Astrocyte of the spinal cord (primary cell): Measurements from ENCODE around the gene PCDH1.

Experiments used
- DNase-seq: peaks from one replicate; pipeline ENCODE4 v3.0.0; 2011; ENCODE audit warnings: low read depth, low spot score
- H3K4me3 ChIP-seq: 2 replicates; pipeline ENCODE4 v1.5.1; 2011; ENCODE audit warnings: low read depth, mild to moderate bottlenecking, low read length, moderate library complexity
- CTCF ChIP-seq: IDR thresholded peaks from 2 replicates; pipeline ENCODE4 v1.5.1; 2012; ENCODE audit warnings: low read depth, mild to moderate bottlenecking, low read length, inconsistent platforms
- in situ Hi-C: cut with HindIII; loops from 2 replicates; pipeline ENCODE4 v1.10.0; 2017; ENCODE audit warnings: low sequenced_read_pairs

PCDH1 gene

GRCh38 chr5:141843156-141843927 is 34.9 kb downstream of the PCDH1 start:
- no peak for TF ChIP-seq CTCF
- no peak for DNase-seq
- in situ Hi-C loops, result no loop called here
- H3K4me3 ChIP-seq, result no peak overlapping the region

DNA sequence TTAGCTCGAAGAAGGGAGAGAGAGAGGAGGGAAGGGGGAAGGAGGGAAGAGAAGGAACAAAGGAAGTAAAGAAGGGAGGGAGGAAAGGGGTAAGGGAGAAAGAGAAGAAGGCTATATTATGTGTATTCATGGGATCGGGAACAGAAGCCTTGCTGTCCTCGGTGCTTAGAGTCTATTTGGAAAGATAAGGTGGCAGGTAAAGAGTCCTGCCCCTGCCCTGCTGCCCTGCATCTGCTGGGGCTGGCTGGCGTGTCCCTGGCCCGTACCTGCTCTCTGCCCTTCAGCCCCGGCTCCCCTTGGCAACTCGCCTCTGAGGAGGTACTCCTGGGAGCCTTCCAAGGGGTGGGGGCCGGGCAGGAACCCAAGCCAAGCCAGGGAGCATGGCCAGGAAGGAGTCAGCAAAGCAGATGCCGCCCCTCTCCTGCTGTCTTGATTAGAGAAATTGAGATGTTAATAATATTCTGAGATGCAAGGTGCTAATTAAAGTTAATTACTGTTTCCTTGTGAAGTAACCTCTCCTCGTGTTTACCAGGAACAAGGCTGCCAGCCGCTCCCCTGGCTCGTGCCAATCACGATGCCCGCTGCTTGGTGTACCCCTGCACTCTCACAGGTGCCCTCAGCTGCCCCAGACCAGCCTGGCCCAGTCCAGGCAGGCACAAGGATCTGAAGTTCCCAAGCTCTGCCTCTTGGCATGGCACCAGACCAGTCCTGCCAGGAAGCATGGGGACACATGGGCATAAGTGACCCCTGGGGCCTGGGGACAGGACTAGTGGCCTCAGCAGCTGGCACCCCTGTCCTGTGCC is 36.6 kb downstream of the PCDH1 start:
- DNase-seq, result no peak
- no peak for TF ChIP-seq CTCF
- in situ Hi-C loops, result no loop called here
- H3K4me3 ChIP-seq, result no peak overlapping the region

DNA sequence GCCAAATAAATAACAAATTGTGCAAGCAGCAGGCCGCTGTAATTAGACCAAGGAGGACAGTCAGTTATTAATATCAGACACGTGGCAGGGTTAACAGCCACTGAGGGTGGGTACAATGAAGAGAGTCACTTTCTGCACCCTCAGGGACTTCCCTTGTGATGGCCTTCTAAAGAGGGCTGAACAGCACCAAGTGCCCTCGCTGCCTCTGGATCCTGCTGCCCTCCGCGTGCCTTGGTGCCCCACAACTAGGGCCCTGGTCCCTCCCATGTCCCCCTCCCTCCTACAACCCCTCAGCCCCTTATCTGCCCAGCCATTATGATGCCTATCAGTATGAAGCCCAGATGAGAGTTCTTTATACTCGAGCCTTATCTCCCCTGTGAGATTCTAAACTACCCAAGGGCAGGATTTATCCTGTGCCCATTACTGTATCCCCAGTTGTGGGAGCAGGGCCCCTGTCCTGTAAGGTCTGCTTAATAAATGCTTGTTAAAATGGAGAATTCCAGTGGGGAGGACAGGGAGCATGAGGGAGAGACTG is 37.3 kb downstream of the PCDH1 start:
- in situ Hi-C loops, result no loop called here
- no peak overlapping the region for H3K4me3 ChIP-seq
- DNase-seq, result no peak
- TF ChIP-seq CTCF, result no peak

- TF ChIP-seq CTCF, result no peak
- in situ Hi-C loops, result no loop called here
These were observed 37.9 kb downstream of the PCDH1 start for GRCh38 chr5:141840280-141840812.

DNA sequence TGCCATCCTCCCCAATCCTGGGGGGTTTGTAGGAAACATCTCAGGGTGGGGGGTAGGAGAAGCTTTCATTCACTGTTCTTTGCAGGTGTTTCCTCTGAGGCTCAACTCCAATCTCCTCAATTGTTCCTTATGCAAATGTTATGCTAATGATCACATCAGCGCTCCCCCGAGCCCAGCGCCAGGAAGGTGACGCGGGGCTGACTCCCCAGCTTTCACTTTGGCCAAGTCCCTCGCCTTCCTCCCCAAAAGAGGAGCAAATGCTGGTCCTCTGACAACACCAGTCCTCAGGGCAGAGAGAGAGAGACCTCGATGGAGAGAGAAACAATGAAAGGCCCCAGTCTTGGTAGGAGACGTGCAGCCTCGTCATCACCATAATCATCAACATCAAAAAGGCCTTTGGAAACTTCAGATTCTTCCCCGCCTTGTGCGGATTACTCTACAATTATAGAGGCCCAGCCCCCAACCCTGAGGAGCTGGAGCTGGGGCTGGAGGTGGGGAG is 39.1 kb downstream of the PCDH1 start:
- no peak overlapping the region for H3K4me3 ChIP-seq
- no peak for TF ChIP-seq CTCF
- no peak for DNase-seq
- in situ Hi-C loops, result no loop called here

More at GRCh38 chr5:141840280-141840812, 37.9 kb downstream of the PCDH1 start:
- no peak for DNase-seq
- H3K4me3 ChIP-seq, result no peak overlapping the region

DNA sequence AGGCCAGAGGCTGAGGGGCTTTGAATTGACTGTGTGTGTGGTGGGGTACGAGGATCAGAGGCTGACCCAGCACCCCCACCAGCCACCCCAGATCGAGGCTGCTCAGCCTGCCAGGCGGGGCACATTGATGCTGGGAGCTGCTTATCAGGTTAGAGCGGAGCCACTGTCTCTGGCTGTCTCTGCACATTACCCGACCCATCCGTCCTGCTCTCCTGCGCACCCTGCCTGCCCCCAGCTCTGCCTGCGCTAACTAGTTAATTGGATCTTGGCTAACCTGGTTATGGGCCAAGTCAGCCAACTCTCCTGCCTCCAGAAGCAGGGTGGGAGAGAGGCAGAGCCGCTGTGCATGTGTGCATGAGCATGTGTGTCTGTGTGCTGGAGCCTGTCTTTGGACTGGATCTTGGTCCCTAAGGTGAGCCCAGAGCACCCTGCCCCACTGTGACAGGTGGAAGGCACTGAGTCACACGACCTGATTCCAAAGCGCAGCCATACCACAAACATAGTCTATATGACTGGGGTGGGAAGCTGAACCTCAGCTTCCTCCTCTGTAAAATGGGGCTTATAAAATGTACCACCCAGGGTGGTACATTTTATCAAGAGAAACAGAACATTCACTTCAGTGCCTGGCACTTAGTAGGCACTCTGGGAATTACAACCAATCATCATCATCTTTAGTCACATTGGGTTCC is 39.7 kb downstream of the PCDH1 start:
- no peak overlapping the region for H3K4me3 ChIP-seq
- TF ChIP-seq CTCF, result no peak
- in situ Hi-C loops, result no loop called here
- DNase-seq, result no peak
